GM06990 (cell line): Measurements from ENCODE around the gene RAP1GAP2.

Experiments
- DNase-seq: peaks from one replicate; pipeline ENCODE4 v3.0.0-alpha.2; 2011; ENCODE audit not compliant: insufficient read length; ENCODE audit errors: extremely low read depth
- H3K27me3 ChIP-seq: replicated peaks from 2 replicates; pipeline ENCODE4 v1.6.0; 2011; ENCODE audit warnings: low read length; ENCODE audit not compliant: control insufficient read depth, insufficient read depth
- H3K36me3 ChIP-seq: 2 replicates; pipeline ENCODE4 v1.5.1; 2011; ENCODE audit warnings: low read length; ENCODE audit not compliant: control insufficient read depth, insufficient read depth
- H3K4me3 ChIP-seq: replicated peaks from 2 replicates; pipeline ENCODE4 v1.5.1; 2011; ENCODE audit warnings: low read depth, mild to moderate bottlenecking, control low read depth, low read length
- CTCF ChIP-seq: IDR thresholded peaks from 2 replicates; pipeline ENCODE4 v1.5.1; 2011; ENCODE audit warnings: low read length, control low read depth, mild to moderate bottlenecking, inconsistent platforms; ENCODE audit not compliant: insufficient read depth, poor library complexity, severe bottlenecking

RAP1GAP2 gene

GRCh38 chr17:2978116-2978515 is 181.9 kb downstream of the RAP1GAP2 start:
- Histone ChIP-seq H3K36me3 (no peaks in the 10 kb centered on the region), H3K4me3 (no peak overlapping the region), H3K27me3 (no peaks in the 10 kb centered on the region)
- TF ChIP-seq CTCF, result no peak
- no peak for DNase-seq

- TF ChIP-seq CTCF, result no peak
- H3K27me3 ChIP-seq, result no peaks in the 10 kb centered on the region
- no peak overlapping the region for H3K4me3 ChIP-seq
- H3K36me3 ChIP-seq, result no peaks in the 10 kb centered on the region
- no peak for DNase-seq
These were observed 182.8 kb downstream of the RAP1GAP2 start for GRCh38 chr17:2978991-2979390.

GRCh38 chr17:2980211-2980903 is 184.1 kb downstream of the RAP1GAP2 start:
- Histone ChIP-seq H3K36me3 (no peaks in the 10 kb centered on the region), H3K4me3 (no peak overlapping the region), H3K27me3 (no peaks in the 10 kb centered on the region)
- no peak for TF ChIP-seq CTCF
- no peak for DNase-seq

- no peak for DNase-seq
- Histone ChIP-seq H3K27me3 (no peaks in the 10 kb centered on the region), H3K4me3 (no peak overlapping the region), H3K36me3 (no peaks in the 10 kb centered on the region)
- TF ChIP-seq CTCF, result no peak
These were observed 184.6 kb downstream of the RAP1GAP2 start for GRCh38 chr17:2980904-2981246.

GRCh38 chr17:2981325-2981724 is 185.1 kb downstream of the RAP1GAP2 start:
- Histone ChIP-seq H3K36me3 (no peaks in the 10 kb centered on the region), H3K4me3 (no peak overlapping the region), H3K27me3 (no peaks in the 10 kb centered on the region)
- DNase-seq, result no peak
- no peak for TF ChIP-seq CTCF

GRCh38 chr17:2982854-2983253 is 186.6 kb downstream of the RAP1GAP2 start:
- no peak for TF ChIP-seq CTCF
- DNase-seq, result no peak
- H3K27me3 ChIP-seq, result no peaks in the 10 kb centered on the region
- H3K4me3 ChIP-seq, result no peak overlapping the region
- no peaks in the 10 kb centered on the region for H3K36me3 ChIP-seq
